HG03108 (cell line): ENCODE measurements around the gene TJP1.
"Not testable (repeated sequence)": the region's sequence is repeated elsewhere in the genome, so short reads cannot be mapped to it uniquely, and the experiment has no call there.

ENCODE experiments used
- ATAC-seq: cut with Tn5 transposase; IDR thresholded peaks from one replicate; pipeline ENCODE4 v1.9.1; 2021; ENCODE audit warnings: moderate library complexity; ENCODE audit not compliant: unreplicated experiment

TJP1 gene

GRCh38 chr15:29756358-29757267 lies 65.7 kb downstream of the TJP1 start:
- ATAC-seq: no peak

GRCh38 chr15:29754009-29754408 lies 68.3 kb downstream of the TJP1 start:
- not testable (repeated sequence) for ATAC-seq

- no peak for ATAC-seq
These were observed 68.8 kb downstream of the TJP1 start for GRCh38 chr15:29753506-29753905.

DNA sequence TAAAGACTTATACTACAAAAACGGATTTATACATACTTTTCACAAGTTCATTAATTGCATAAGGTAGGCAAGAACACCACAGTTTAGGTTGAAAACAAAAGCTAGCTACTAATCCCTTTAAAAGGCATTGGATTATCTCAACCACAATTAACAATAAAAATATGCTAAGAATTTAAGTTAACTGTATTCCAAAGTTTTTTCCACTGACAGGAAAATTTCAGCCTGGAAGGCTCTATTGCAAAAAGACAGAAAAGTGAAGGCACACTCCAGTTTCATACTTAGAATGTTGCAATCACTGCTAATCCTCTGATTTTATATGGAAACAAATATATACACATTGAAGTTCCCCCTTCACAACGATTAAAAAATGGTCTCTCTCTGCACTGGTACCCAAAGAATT lies 71.5 kb downstream of the TJP1 start:
- no peak for ATAC-seq

GRCh38 chr15:29749365-29750086 lies 72.7 kb downstream of the TJP1 start:
- ATAC-seq: no peak

- ATAC-seq: no peak
These were observed 74.3 kb downstream of the TJP1 start for GRCh38 chr15:29747837-29748417.

- no peak for ATAC-seq
These were observed 78.8 kb downstream of the TJP1 start for GRCh38 chr15:29743475-29743874.

DNA sequence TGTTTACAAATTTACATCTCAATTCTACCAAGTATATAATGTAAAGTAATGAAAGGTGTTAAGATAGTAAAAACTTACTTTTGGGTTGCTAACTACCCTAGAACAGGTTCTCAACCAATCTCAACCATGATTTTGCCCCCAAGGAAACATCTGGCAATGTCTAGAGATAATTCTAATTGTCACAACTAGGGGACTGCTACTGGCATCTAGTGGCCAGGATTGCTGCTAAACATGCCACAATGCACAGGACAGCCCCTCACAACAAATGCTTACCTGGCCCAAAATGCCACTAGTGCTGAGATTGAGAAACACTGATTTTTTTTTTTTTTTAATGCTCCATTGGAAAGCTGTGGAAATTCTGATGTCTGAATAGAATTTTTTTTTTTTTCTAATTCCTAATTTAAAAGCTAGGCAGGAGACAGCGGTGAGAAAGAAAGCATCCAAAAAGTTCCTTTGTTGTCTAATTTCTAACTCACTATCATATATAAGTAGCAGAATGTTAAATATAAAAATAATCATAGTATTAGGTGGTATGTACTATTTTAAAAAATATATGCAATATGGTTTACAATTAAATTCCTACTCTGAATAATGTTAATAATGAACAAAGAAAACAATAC lies 81.5 kb downstream of the TJP1 start:
- no peak for ATAC-seq

- ATAC-seq: no peak
These were observed 85.6 kb downstream of the TJP1 start for GRCh38 chr15:29736744-29737020.

DNA sequence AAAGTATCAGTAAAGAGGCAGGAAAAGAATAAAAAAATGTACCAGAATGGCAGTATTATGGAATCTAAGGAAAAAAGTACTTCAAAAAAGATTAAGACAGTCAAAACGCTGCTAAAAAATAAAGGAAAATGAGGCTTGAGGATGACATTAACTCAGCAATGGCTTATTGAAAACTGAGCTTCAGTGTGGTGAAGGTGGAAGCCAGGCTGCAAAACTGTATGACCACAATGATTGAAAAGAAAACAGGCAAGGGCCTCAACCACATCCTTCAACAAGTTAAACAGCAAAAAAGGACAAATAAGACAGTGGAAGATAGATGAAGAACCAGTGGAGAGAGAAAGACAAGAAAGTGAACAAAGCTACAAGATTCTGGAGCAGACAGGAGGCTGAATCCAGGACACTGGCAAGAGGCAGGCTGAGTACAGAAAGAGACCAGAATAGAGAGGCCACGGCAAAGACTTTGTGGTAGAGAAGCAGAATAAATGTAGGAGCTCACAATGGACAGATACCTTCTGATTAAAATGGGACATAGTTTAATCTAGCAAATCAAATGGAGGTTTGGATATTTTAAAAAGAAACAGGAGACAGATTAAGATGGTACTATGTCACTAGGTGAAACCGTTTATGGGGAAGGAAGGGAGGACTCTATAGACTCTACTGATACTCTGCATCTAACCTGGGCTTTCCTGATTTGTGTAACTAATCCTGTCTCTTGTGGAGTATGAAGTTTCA lies 86.1 kb downstream of the TJP1 start:
- ATAC-seq: no peak

- no peak for ATAC-seq
These were observed 87.2 kb downstream of the TJP1 start for GRCh38 chr15:29734917-29735572.

DNA sequence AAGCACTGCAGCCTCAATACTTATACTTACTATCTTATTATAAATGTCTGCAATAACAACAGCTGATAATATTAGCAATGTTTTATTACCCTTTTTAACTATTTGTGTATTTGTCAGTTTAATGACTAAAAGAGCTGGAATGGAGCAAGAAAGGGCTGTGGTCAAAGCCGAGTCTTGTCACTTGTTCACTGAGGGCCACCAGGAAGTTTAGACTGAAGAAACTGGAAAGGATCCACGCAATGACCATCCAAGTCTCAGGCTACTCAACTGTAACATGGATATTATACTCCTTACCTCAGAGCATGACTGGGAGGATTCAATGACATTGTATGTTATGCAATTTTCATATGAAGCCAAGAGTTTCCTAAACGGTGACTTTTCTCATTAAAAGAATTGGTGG lies 90.4 kb downstream of the TJP1 start:
- no peak for ATAC-seq

GRCh38 chr15:29730471-29730870 lies 91.8 kb downstream of the TJP1 start:
- ATAC-seq: not testable (repeated sequence)

- no peak for ATAC-seq
These were observed 93.8 kb downstream of the TJP1 start for GRCh38 chr15:29728418-29728817.

DNA sequence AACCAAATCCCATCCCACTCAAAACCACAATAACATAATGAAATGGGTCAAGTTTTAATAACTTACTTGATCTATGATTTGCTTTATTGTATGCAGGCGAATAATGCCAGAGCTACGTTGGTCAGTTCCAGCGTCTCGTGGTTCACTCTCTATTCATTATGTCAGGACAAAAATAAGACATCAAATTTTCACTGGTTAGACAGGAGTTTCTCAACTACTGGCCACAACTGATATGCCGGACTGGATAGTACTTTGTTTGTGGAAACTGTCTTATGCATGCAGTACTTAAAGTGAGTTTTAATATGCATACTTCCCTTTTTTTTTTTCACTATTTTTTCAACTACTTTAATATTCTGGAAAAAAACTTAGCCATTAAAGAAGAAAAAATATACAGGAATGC lies 94.4 kb downstream of the TJP1 start:
- no peak for ATAC-seq

- no peak for ATAC-seq
These were observed 95.7 kb downstream of the TJP1 start for GRCh38 chr15:29726553-29726952.

GRCh38 chr15:29724026-29724425 lies 98.2 kb downstream of the TJP1 start:
- ATAC-seq: no peak

GRCh38 chr15:29713784-29714183 lies 108.5 kb downstream of the TJP1 start:
- no peak for ATAC-seq

DNA sequence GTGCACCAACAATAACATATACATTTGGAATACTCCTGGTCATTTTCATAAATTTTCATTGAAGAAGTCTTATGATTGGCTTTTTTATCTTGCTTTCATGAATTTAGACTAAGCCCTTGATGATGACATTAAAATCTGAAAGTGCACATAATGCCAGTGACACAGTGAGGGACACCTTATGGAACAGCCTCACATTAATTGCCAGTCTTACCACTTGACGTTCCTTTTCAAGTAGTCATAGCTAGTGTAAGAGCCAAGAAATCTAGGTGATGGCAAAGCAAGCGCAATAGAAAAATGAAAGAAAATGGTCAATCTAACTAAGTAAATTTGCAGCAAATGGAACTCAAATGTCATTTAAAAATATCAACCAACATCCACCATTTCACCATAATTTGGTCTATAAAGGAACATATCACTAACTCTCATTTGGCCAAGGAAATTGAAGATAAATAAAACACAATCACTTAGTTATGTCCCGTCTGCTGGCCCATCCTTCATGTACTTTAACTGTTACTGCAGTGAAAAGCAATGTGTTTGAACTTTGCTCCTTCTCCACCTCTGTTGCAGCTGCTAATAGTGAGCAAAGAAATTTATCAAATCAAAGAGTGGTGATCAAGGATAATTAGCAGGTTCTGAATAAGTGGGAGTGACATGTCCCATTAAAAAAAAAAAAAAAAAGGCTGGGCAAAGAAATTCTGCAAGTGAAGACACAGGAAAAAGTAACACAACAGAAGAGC lies 110.0 kb downstream of the TJP1 start:
- no peak for ATAC-seq

DNA sequence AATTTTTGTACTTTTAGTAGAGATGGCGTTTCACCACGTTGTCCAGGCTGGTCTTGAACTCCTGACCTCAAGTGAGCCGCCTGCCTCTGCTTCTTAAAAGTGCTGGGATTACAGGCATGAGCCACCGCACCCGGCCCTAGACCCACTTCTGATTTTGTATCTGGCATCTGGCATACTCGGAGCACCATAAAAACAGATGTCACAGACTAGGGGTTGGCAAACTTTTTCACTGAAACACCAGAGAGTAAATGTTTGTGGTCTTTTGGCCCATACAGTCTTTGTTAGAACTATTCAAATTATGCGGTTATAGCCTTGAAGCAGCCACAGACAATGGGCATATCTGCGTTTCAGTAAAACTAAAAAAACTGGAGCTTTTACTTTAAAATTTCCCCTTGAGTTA lies 110.7 kb downstream of the TJP1 start:
- no peak for ATAC-seq
